ENCODE data around the gene ACSL4.

Gene ACSL4

DNA sequence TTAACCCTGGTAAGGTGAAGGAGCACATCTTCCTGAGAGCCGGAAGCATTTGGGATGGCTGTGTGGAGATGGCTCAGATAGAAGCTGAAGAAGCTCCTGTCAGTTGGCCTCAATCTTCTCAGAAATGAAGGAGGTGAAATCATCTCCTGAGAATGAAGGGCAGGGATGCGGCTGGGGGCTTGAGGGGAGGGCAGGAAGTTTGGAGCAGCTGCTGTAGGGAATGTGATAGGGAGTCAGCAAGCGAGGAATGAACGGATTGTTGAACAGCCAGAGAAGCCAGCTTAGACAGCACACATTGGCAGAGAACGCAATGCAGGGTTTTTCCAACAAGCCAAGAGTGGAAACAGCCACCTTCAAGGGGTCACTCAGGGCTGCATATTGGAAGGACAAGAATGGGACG is 118.1 kb downstream of the ACSL4 start:
- DNase-seq (ENCODE audit: low read depth in 2 of 2): no peak

DNA sequence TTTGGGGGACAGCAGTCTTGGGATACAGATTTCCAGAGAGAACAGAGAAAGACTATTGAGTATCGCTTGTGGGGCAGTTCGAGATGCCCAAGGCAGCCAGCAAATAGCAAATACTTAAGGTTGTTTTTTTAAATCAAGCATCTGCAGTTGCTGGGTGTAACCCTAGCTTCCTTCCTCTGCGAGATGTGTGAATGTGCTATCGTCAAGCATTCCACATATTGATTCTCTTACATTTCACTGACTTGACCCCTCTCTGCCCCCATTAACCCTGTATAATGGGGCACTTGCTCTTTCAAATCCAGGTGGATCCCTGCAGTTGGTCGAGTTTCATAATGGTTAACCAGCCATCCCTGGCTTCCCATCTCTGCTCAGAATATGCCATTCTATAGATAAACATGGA is 131.6 kb downstream of the ACSL4 start:
- no peak for DNase-seq (ENCODE audit: low read depth in 2 of 2)

DNA sequence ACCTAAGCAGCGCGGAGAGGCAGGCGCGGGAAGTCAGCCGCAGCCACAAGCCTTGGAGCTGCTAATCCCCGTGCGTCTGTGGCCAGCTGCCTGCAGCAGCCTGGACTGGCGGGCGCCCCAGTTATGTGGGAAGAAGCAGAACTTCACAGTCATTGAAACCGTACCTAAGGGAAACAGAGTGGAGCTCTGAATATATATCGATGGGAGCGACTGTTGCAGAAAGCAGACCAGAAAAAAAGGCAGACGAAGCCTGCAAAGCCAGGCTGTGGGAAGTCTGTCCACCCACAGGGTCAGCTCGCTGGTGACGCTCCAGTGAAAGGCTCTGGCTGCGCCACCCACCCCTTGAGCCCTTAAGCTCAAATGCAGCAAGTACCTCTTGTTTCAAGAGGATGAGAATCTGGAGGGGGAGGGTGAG is 132.8 kb downstream of the ACSL4 start:
- no peak for DNase-seq (ENCODE audit: low read depth in 2 of 2)

DNA sequence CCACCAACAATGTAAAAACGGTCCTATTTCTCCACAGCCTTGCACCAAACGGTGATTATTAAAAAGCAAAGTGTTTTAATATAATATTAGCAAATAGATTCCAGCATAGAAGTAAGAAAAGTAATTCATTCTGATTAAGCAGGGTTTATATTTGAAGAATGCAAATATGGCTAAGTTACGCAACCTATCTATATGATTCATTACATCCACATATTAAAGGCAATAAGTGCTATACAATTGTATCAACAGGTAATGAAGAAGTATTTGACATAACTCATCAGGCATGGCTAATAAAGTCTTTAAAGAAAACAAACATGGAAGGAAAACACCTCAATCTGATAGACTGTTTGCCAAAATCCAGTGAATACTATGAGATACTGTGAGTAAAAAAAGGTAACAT is 137.0 kb downstream of the ACSL4 start:
- no peak for DNase-seq (ENCODE audit: low read depth in 2 of 2)
